Breast epithelium (tissue), 4 donors: Measurements from ENCODE around the gene SIRT7. TPM values are rescaled to one million over a fixed set of nuclear protein-coding genes. Genes with fewer than 3 reads are reported as not detected.

ENCODE experiments used
- DNase-seq, 2 donors: peaks; one replicate each; pipeline ENCODE4 v3.0.0-alpha.2; 2019; ENCODE audit warnings: low spot score in 2 of 2
- H3K27ac ChIP-seq, 2 donors: fragments of 200-600 bp; sonication (generic) in 1 of 2; one replicate each; pipeline ENCODE4 v1.5.1; 2016 to 2019; ENCODE audit warnings: mild to moderate bottlenecking in 1 of 2
- H3K27me3 ChIP-seq, 2 donors: fragments of 200-600 bp; sonication (generic) in 1 of 2; one replicate each; pipeline versions ENCODE4 v1.5.1 to v1.6.0; 2017 to 2019; ENCODE audit warnings: control low read depth in 1 of 2, mild to moderate bottlenecking in 1 of 2
- H3K36me3 ChIP-seq: fragments of 200-600 bp; one replicate; pipeline ENCODE4 v1.5.1; 2019
- H3K4me1 ChIP-seq, 2 donors: fragments of 200-600 bp; sonication (generic); one replicate each; pipeline ENCODE4 v1.5.1; 2016 to 2019; ENCODE audit warnings: control low read depth in 1 of 2
- H3K4me3 ChIP-seq, 3 donors: fragments of 200-600 bp; sonication (generic); 1 replicate in 2 of 3; 2 replicates in 1 of 3; pipeline ENCODE4 v1.5.1; 2016 to 2019; ENCODE audit warnings: mild to moderate bottlenecking in 3 of 3, moderate library complexity in 2 of 3
- H3K9me3 ChIP-seq, 2 donors: fragments of 200-600 bp; sonication (generic) in 1 of 2; one replicate each; pipeline ENCODE4 v1.5.1; 2016 to 2019; ENCODE audit warnings: control low read depth in 1 of 2
- POLR2A ChIP-seq: fragments of 450-650 bp; IDR thresholded peaks from one replicate; pipeline ENCODE4 v1.6.1; 2016; ENCODE audit warnings: antibody characterized with exemption, mild to moderate bottlenecking, moderate library complexity
- POLR2AphosphoS5 ChIP-seq, 3 donors: sonication (generic); formaldehyde crosslinking; IDR thresholded peaks; one replicate each; pipeline ENCODE4 v1.6.1; 2017; ENCODE audit warnings: antibody characterized with exemption in 3 of 3
- intact Hi-C: fragments of 100-400 bp; cut with DNase I; formaldehyde crosslinking; loops from one replicate; pipeline ENCODE4 v1.15.1; 2023; ENCODE audit warnings: low total_unique reads
- total RNA-seq, 3 donors: library from RNA; depleted of rRNA; stranded (reverse); fragments of >200 nt; gene quantifications; one replicate each; pipeline ENCODE4 v1.1.0, GENCODE V29; 2016
- TF ChIP-seq, protein P1 (sequence below), 3 donors: fragments of 450-650 bp; IDR thresholded peaks; one replicate each; pipeline ENCODE4 v1.5.1; 2016 to 2017; ENCODE audit warnings: antibody characterized with exemption in 3 of 3, mild to moderate bottlenecking in 3 of 3, moderate library complexity in 3 of 3

Gene SIRT7
- total RNA-seq, 3 donors from 2014 or later: 20.6 to 27.2 (median 25.8) TPM

DNA sequence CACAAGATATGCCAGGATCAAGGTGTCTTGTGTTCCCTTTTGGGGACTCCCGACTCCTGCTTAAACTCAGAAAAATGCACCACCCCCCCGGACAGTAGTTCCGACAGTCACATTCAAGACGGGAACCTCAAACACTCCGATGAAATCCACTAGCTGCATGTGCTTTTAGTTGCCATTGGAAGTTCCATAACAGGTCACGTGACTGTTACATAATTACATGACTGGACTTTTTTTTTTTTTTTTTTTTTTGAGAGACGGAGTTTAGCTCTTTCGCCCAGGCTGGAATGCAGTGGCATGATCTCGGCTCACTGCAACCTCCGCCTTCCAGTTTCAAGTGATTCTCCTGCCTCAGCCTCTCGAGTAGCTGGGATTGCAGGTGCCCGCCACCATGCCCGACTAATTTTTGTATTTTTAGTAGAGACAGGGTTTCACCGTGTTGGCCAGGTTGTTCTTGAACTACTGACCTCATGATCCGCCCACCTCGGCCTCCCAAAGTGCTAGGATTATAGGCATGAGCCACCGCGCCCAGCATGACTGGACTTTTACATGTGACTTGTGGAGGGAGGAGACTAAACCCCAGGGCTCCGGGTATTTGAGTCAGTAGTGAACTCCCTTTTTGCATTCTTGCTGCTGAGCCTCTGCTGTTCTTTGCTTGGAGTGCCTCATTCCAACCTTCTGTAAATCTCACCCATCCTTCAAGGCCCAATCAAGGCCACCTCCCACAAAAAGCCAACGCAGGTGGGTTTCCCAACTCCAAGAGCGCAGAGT, 1.6 kb downstream of the SIRT7 start:
- Histone ChIP-seq H3K36me3 (no peaks in the 10 kb centered on the region), H3K4me1 (peaks cover 6 to 9% of the 10 kb centered on the region in 2 donors), H3K27me3 (no peaks in the 10 kb centered on the region), H3K9me3 (no peaks in the 10 kb centered on the region), H3K27ac (no peak overlapping the region), H3K4me3 (peak overlapping the region in 2 of 3 donors; percentile 88 to 93)
- DNase-seq: no peak
- intact Hi-C loops: no loop called here
- TF ChIP-seq POLR2A: no peak
- TF ChIP-seq, protein P1, sequence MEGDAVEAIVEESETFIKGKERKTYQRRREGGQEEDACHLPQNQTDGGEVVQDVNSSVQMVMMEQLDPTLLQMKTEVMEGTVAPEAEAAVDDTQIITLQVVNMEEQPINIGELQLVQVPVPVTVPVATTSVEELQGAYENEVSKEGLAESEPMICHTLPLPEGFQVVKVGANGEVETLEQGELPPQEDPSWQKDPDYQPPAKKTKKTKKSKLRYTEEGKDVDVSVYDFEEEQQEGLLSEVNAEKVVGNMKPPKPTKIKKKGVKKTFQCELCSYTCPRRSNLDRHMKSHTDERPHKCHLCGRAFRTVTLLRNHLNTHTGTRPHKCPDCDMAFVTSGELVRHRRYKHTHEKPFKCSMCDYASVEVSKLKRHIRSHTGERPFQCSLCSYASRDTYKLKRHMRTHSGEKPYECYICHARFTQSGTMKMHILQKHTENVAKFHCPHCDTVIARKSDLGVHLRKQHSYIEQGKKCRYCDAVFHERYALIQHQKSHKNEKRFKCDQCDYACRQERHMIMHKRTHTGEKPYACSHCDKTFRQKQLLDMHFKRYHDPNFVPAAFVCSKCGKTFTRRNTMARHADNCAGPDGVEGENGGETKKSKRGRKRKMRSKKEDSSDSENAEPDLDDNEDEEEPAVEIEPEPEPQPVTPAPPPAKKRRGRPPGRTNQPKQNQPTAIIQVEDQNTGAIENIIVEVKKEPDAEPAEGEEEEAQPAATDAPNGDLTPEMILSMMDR (IDR thresholded peaks at IDR 0.05): no peak
- TF ChIP-seq POLR2AphosphoS5 (IDR thresholded peaks at IDR 0.05): no peak

DNA sequence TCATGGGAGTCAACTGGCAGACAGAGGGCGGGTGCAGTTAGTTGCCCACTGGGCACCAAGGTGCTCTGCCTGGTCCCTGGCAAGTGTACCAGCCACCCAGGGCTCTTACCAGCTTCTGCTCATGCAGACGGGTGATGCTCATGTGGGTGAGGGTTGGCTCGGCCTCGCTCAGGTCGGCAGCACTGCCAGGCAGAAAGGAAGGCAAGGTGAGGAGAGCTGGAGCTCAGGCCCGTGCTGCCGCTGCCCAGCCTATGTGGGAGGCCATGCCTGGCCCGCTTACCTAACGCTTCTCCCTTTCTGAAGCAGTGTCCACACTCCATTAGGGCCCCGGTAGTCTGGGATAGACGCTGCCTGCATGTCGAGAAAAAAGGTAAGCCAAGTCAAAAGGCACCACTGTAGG, 2.6 kb downstream of the SIRT7 start:
- no peaks in the 10 kb centered on the region for H3K9me3 ChIP-seq
- TF ChIP-seq POLR2AphosphoS5 (IDR thresholded peaks at IDR 0.05): no peak
- no peak for TF ChIP-seq POLR2A
- TF ChIP-seq, protein P1 (IDR thresholded peaks at IDR 0.05): no peak
- H3K36me3 ChIP-seq: no peaks in the 10 kb centered on the region
- intact Hi-C loops: no loop called here
- H3K4me1 ChIP-seq: peaks cover 6 to 13% of the 10 kb centered on the region in 2 donors
- no peaks in the 10 kb centered on the region for H3K27me3 ChIP-seq
- no peak for DNase-seq
- H3K4me3 ChIP-seq: no peak overlapping the region
- H3K27ac ChIP-seq: no peak overlapping the region

- Histone ChIP-seq H3K4me3 (no peak overlapping the region), H3K27ac (no peak overlapping the region), H3K36me3 (no peaks in the 10 kb centered on the region), H3K27me3 (no peaks in the 10 kb centered on the region), H3K4me1 (peaks cover 6 to 18% of the 10 kb centered on the region in 2 donors), H3K9me3 (no peaks in the 10 kb centered on the region)
- DNase-seq: no peak
- intact Hi-C loops: no loop called here
- TF ChIP-seq POLR2AphosphoS5 (IDR thresholded peaks at IDR 0.05): no peak
- TF ChIP-seq POLR2A: no peak
- TF ChIP-seq, protein P1 (IDR thresholded peaks at IDR 0.05): no peak
Measured at GRCh38 chr17:81914103-81914850, 3.7 kb downstream of the SIRT7 start.

DNA sequence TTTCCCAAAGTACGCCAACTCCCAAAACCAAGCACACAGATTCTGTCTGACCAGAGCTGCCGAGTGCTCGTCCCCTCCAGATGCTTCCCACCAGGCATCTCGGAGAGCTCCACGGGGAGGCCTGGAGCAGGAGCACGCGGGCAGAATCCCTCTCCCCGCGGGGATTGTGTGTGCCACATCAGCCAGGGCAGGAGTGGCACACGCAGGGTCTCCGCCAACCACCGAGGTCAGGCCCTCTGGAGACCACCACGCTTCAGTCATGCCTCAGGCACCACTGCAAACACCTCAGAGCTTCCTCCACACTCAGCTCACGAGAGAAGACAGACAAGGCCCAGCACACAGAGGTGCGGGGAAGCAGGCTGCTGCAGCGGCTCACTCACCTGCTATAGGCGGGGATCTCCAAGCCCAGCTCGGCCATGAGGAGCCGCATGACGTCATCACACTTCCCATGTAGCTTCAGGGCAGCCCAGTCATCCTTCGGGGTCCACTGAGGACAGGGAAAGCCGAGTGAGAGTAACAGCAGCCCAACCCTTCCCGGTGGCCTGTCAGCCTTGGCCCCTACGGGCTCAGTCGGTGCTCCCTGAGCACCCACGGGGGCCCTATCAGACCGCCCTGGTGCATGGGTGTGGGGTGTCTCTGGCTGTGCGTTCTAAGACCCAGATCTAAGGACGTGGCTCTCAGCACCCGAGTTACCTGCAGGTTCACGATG, 4.4 kb downstream of the SIRT7 start:
- intact Hi-C loops: no loop called here

More for the DNA sequence above, 4.4 kb downstream of the SIRT7 start:
- Histone ChIP-seq H3K9me3 (no peaks in the 10 kb centered on the region), H3K27ac (no peak overlapping the region), H3K4me1 (peaks cover 6 to 18% of the 10 kb centered on the region in 2 donors), H3K36me3 (no peaks in the 10 kb centered on the region), H3K27me3 (no peaks in the 10 kb centered on the region), H3K4me3 (no peak overlapping the region)
- TF ChIP-seq, protein P1 (IDR thresholded peaks at IDR 0.05): no peak
- TF ChIP-seq POLR2AphosphoS5 (IDR thresholded peaks at IDR 0.05) (no peak), POLR2A (no peak)
- no peak for DNase-seq
